Muscle of leg (tissue), 11 donors: Measurements from ENCODE around the gene SPTBN4. TPM values are rescaled to one million over a fixed set of nuclear protein-coding genes. Genes with fewer than 3 reads are reported as not detected.
A peak's percentile ranks its signal among the peaks of the same experiment; 100 is the strongest.
"Not testable (repeated sequence)": the region's sequence is repeated elsewhere in the genome, so short reads cannot be mapped to it uniquely, and the experiment has no call there.

Experiments
- DNase-seq: peaks from one replicate; pipeline ENCODE4 v3.0.0; 2013
- H3K27ac ChIP-seq: one replicate; pipeline ENCODE4 v1.5.1; 2013; ENCODE audit warnings: mild to moderate bottlenecking, low read length, control low read depth
- H3K27me3 ChIP-seq: one replicate; pipeline ENCODE4 v1.6.1; 2013; ENCODE audit warnings: low read length; ENCODE audit not compliant: control insufficient read depth, insufficient read depth
- H3K36me3 ChIP-seq: one replicate; pipeline ENCODE4 v1.6.1; 2013; ENCODE audit warnings: low read length; ENCODE audit not compliant: control insufficient read depth, insufficient read depth
- H3K4me1 ChIP-seq: one replicate; pipeline ENCODE4 v1.6.1; 2013; ENCODE audit warnings: low read length; ENCODE audit not compliant: control insufficient read depth, insufficient read depth
- H3K4me3 ChIP-seq: one replicate; pipeline ENCODE4 v1.5.1; 2013; ENCODE audit warnings: low read length, control low read depth
- H3K9me3 ChIP-seq: replicated peaks from 2 replicates; pipeline ENCODE4 v1.6.1; 2013; ENCODE audit warnings: low read depth, low read length; ENCODE audit not compliant: control insufficient read depth
- WGBS: methylation state at CpG from one replicate; pipeline ENCODE4 v1.1.5; 2013; ENCODE audit warnings: missing lambda C conversion rate; ENCODE audit not compliant: insufficient coverage; 5-methylcytosine and 5-hydroxymethylcytosine counted together
- polyA plus RNA-seq, 8 donors: library from polyadenylated mRNA; unstranded; fragments of 120-200 nt; gene quantifications; one replicate each; pipeline versions ENCODE4 v1.2.1 to v1.2.3, GENCODE V29; 2013; ENCODE audit warnings: inconsistent platforms in 1 of 8, low replicate concordance in 1 of 8; ENCODE audit not compliant: insufficient read length in 8 of 8, insufficient read depth in 1 of 8
- total RNA-seq: library from RNA; stranded (reverse); fragments of 120-200 nt; gene quantifications from one replicate; pipeline ENCODE4 v1.2.4, GENCODE V29; 2013

The SPTBN4 gene
- total and polyA plus RNA-seq, 9 donors, result 0.23 to 0.73 (median 0.43) TPM

- DNase-seq, result no peak
- H3K4me3 ChIP-seq, result no peak overlapping the region
- H3K4me1 ChIP-seq, result peaks cover 2% of the 10 kb centered on the region
- WGBS, result 81% methylated on average over 4 of the region's 11 CpGs
- no peak overlapping the region for H3K27ac ChIP-seq
- H3K9me3 ChIP-seq, result no peaks in the 10 kb centered on the region
- H3K36me3 ChIP-seq, result peaks cover 31% of the 10 kb centered on the region
- H3K27me3 ChIP-seq, result no peaks in the 10 kb centered on the region
Measured at GRCh38 chr19:40585241-40585981, 118.6 kb downstream of the SPTBN4 start.

- no peaks in the 10 kb centered on the region for H3K9me3 ChIP-seq
- H3K4me3 ChIP-seq, result no peak overlapping the region
- no peak overlapping the region for H3K27ac ChIP-seq
- no peaks in the 10 kb centered on the region for H3K27me3 ChIP-seq
- DNase-seq, result no peak
- H3K4me1 ChIP-seq, result peaks cover 2% of the 10 kb centered on the region
- H3K36me3 ChIP-seq, result peaks cover 28% of the 10 kb centered on the region
- WGBS, result 88% methylated on average over 2 of the region's 2 CpGs
Measured at GRCh38 chr19:40585982-40586422, 119.2 kb downstream of the SPTBN4 start.

GRCh38 chr19:40586611-40587010 lies 119.8 kb downstream of the SPTBN4 start:
- Histone ChIP-seq H3K4me3 (no peak overlapping the region), H3K27me3 (no peaks in the 10 kb centered on the region), H3K27ac (no peak overlapping the region), H3K36me3 (peaks cover 23% of the 10 kb centered on the region), H3K4me1 (peaks cover 2% of the 10 kb centered on the region), H3K9me3 (no peaks in the 10 kb centered on the region)
- DNase-seq, result no peak
- WGBS, result 95% methylated on average over 14 of the region's 14 CpGs

- Histone ChIP-seq H3K4me1 (peaks cover 2% of the 10 kb centered on the region), H3K27me3 (no peaks in the 10 kb centered on the region), H3K27ac (no peak overlapping the region), H3K4me3 (no peak overlapping the region), H3K9me3 (no peaks in the 10 kb centered on the region), H3K36me3 (peaks cover 16% of the 10 kb centered on the region)
- DNase-seq, result no peak
- 79% methylated on average over 17 of the region's 19 CpGs for WGBS
Measured at GRCh38 chr19:40588110-40588854, 121.5 kb downstream of the SPTBN4 start.

GRCh38 chr19:40588926-40589569 lies 122.2 kb downstream of the SPTBN4 start:
- H3K27ac ChIP-seq, result no peak overlapping the region

GRCh38 chr19:40589591-40590429 lies 123.0 kb downstream of the SPTBN4 start:
- Histone ChIP-seq H3K4me1 (peaks cover 2% of the 10 kb centered on the region), H3K36me3 (peaks cover 13% of the 10 kb centered on the region), H3K9me3 (no peaks in the 10 kb centered on the region), H3K27me3 (peaks cover 4% of the 10 kb centered on the region), H3K27ac (no peak overlapping the region), H3K4me3 (no peak overlapping the region)
- DNase-seq, result peak; percentile 68
- WGBS, result 65% methylated on average over 21 of the region's 26 CpGs

More at GRCh38 chr19:40588926-40589569, 122.2 kb downstream of the SPTBN4 start:
- peaks cover 2% of the 10 kb centered on the region for H3K4me1 ChIP-seq
- H3K4me3 ChIP-seq, result no peak overlapping the region
- 77% methylated on average over 5 of the region's 9 CpGs for WGBS
- H3K9me3 ChIP-seq, result no peaks in the 10 kb centered on the region
- no peak for DNase-seq
- H3K27me3 ChIP-seq, result no peaks in the 10 kb centered on the region
- peaks cover 13% of the 10 kb centered on the region for H3K36me3 ChIP-seq

GRCh38 chr19:40590464-40591265 lies 123.9 kb downstream of the SPTBN4 start:
- WGBS, result 60% methylated on average over 17 of the region's 22 CpGs
- H3K36me3 ChIP-seq, result peaks cover 13% of the 10 kb centered on the region
- DNase-seq, result no peak
- no peak overlapping the region for H3K27ac ChIP-seq
- H3K4me1 ChIP-seq, result peaks cover 2% of the 10 kb centered on the region
- H3K27me3 ChIP-seq, result peaks cover 4% of the 10 kb centered on the region
- no peak overlapping the region for H3K4me3 ChIP-seq
- H3K9me3 ChIP-seq, result no peaks in the 10 kb centered on the region

GRCh38 chr19:40591724-40592123 lies 124.9 kb downstream of the SPTBN4 start:
- WGBS, result no CpG with 5 or more reads among the region's 4 CpGs
- H3K4me1 ChIP-seq, H3K4me3 ChIP-seq, DNase-seq, H3K9me3 ChIP-seq, H3K27ac ChIP-seq: not testable (repeated sequence)
- H3K36me3 ChIP-seq, result peaks cover 11% of the 10 kb centered on the region
- peaks cover 11% of the 10 kb centered on the region for H3K27me3 ChIP-seq

GRCh38 chr19:40592170-40592569 lies 125.4 kb downstream of the SPTBN4 start:
- Histone ChIP-seq H3K4me3 (no peak overlapping the region), H3K4me1 (peaks cover 8% of the 10 kb centered on the region), H3K27ac (no peak overlapping the region), H3K9me3 (no peaks in the 10 kb centered on the region), H3K36me3 (peaks cover 7% of the 10 kb centered on the region), H3K27me3 (peaks cover 14% of the 10 kb centered on the region)
- WGBS, result 95% methylated on average over 4 of the region's 4 CpGs
- no peak for DNase-seq
